HG03097 (cell line): ENCODE measurements around the gene PDE6H.

ENCODE experiments used
- ATAC-seq: cut with Tn5 transposase; IDR thresholded peaks from one replicate; pipeline ENCODE4 v1.9.1; 2021; ENCODE audit not compliant: unreplicated experiment, low FRiP score

PDE6H gene

DNA sequence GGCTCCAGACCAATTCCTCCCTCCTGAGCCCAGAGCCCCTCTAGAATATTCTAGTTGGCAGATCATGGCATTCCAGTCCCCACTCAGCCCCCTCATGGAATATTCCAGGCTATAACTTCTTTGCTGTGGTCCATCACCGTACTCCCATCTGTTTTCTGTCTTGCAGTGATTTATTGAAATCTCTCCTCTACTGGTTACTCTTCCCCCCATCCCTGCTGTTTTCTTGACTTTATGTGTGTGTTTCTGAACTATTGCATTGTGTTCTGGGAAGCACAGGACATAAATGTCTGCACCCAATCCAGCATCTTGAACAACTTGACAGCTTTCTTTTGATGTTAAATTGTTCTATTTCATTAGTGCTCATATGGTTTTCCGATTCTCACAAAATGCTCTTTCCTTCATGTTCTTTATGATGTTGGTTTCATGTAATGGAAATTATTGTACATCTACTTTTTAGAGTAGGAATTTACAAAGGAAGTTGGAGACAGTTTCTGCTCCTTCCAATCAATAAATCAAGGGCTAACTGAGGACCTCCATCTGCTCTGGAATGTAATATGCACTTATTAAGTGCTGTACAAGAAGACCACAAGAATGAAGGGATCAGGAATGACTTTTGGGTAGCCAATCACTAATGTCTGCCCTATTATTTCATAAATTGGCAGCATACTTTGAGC lies 26.3 kb downstream of the PDE6H start:
- ATAC-seq = no peak

DNA sequence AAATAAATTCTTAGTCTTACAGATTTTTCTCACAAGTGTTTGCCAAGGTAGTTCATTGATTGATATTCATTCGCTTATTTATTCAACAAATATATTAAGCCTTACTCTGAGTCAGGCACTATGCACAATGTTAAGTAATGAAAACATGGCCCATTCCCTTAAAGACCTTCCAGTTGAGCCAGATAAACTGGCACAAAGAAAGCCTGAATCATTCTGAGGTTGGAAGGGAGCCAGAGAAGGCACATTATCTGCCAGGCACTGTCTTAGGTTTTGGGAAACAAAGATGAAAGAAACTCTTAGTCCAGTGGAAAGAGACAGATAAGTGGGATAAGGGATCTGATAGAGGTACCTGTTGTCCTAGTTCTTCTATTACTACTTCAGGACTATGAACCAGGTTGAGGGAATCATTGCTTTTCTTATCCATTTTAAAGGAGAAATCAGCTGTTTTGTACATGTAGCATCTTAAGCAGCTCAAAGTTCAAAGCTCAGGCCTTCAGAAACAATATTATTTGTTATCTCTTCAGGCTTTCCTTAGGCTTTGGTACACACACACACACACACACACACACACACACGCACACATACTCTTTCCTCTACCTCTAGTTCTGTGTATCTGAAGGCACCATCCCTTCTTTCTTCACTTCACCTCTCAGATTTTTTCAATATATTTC lies 27.0 kb downstream of the PDE6H start:
- ATAC-seq = no peak

DNA sequence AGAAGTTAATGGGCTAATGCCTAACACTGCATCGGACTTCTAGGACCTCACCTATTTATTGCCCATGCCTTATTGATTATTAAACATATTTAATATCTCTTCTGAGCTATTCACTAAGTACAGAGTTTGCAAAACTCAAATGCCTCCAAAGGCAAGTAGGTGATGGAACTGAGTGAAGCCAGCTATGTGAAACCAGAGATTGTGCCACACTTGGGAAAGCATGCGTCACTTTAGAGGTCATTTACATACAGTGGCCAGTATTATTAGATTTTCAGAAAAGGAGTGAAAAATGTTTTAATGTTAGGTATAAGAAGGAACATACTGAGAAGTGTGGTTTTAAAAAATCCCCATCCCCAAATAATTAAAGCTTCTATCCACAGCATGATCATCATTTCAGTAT lies 27.7 kb downstream of the PDE6H start:
- ATAC-seq = no peak

DNA sequence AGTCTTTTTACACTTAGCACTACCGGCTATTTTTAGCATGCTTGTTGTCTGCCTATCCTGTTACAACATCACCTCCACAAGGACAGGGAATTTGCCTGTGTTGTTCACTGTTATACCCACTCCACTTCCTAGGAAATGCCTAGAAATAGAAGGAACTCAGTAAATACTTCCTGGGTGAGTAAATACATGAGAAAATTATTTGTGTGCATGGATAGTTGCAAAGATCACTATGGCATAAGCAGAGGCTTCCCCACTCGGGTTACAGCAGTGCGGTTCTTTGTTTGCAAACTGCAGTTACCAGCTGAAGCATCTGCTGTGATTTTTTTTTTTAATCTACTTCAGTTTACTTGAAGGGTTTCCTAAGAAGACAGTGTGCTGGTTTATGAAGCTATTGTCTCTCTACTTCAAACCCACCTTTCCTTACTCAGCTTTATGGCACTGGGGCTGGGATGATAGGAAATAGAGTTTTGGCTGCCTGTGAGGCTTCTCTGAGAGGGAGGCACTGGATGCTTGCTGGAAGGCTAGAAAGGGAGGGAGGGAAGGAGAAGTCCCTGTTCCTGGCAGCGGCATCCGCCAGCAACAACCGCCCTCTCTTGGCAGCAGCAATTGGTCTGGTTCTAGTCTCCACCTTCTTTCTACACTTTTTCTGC lies 29.0 kb downstream of the PDE6H start:
- no peak for ATAC-seq

DNA sequence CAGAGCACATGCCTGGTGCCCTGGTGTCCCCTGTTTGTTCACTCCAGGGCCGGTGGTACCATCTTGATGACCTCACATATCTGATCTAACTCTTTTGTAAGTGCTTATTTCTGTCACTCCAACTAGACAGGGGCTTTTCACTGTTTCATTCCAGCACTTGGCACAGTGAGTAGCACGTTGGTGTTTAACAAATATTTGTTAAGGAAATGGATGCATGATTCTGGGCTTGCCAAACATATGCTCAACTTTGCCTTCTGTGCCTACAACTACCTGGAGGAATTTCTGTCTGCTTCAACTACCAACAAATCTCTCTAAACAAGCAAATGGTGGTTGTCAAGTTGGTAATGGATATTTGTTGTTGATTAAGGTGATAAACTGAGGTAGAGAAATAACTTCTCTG lies 31.6 kb downstream of the PDE6H start:
- no peak for ATAC-seq

DNA sequence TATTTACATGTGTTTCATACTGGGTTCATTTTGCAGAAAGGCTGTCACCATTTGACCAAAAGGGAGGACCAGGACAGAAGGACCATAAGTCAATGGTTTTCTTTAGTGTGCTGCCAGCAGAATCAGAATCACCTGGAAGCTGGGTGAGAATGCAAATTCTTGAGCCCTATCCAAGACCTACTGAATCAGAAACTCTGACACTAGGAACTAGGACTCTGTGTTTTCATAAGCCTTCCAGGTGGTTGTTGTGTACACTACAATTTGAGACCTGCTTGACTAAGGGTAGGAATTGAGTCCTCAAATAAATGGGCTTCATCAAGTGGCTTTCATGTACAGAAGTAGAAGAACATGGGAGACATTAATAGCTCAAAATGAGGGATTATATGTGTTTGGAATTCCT lies 32.2 kb downstream of the PDE6H start:
- no peak for ATAC-seq

DNA sequence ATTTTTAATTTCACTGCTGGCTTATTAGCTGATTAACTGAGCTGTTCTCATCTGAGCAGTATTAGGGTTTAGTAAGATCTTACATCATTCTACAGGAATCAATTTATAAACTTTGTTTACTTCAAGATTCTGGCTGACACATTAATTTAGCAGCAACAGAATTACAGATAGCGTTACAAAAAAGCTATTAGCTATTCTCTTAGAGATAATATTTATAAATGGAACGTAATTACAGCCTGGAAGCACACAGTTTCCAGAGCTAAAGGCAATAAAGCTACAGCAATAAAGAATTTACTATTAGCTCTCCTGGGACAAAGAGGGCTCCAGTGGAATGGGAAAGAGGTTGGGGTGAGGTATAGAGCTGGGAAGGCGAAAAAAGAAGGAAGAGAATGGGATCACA lies 34.7 kb downstream of the PDE6H start:
- no peak for ATAC-seq

DNA sequence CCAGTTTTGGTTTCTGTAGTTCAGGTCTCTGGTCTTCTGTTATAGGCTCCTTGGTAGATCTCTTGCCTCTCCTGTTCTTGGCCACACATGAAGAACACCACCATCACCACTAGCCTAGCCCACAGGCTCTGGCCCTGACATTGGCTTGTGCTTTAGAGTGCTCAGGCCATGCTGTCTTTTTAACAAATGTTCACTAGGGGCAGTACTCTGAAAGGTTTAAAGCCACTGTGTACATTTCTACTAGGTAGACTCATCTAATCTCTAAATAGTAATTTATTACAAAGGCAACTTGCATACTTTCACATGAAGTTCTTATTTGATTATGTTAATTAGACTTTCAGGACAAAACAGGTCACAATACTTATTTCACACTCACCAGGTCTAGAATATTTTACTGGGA lies 38.3 kb downstream of the PDE6H start:
- ATAC-seq = no peak

DNA sequence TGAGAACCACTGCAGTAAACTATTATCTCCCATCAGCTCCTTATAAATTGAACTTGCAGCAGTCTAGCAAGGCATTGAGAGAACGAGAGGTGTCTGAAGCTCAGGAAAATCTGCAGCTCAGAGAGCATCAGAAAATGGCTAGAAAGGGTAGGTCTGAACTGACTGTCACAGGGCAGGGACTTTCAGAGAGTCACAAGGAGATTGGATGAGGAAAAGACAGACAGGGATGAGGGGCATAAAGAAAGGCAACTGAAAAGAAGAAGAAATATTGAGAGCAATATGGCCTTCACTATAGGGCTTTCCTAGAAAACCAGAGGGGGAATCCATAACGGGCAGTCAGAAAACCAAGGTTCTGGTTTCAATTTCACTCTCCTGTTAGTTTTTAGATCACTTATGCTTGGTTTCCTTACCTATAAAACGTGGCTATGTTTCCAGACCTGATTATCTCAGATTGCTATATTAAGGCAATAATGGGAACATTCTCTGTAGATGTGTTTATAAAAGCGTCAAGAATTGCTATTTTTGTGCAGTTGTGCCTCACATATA lies 40.9 kb downstream of the PDE6H start:
- ATAC-seq = no peak

DNA sequence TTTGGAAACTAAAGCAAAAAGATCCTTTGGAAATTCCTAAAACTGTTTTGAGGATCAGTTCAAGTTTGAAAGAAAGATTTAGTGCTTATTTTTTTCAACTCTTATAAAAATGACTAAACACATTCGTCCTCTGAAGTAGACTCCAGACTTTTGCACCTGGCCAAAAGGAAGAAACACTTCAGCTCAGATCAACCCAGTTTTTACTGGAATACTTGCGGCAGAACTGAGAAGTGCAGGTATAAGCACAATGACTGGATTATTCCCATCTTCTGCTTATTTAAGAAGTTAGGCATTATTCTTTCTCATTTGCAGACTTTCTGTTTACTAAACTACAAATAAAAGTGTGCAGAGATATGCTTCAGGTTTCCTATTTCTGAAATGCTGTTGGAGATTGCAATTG lies 41.9 kb downstream of the PDE6H start:
- no peak for ATAC-seq

DNA sequence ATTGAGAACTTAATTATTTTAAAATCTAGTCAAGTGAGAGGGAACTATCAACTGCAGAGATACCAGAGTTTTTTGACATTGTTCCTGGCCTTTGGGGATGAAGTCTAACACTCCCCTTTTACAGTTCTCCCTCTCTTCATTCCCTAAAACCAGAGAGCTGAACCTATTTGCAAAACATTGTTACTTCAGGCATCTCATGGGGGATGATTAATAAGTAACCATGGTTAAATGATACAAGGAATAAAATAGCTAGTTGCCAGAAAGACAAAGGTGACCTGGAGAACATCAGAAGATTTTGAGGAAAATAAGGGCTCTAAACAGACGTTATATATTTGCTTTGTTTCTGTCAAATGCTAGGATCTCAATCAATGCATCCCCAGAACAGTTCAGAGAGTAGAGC lies 42.3 kb downstream of the PDE6H start:
- ATAC-seq = no peak

DNA sequence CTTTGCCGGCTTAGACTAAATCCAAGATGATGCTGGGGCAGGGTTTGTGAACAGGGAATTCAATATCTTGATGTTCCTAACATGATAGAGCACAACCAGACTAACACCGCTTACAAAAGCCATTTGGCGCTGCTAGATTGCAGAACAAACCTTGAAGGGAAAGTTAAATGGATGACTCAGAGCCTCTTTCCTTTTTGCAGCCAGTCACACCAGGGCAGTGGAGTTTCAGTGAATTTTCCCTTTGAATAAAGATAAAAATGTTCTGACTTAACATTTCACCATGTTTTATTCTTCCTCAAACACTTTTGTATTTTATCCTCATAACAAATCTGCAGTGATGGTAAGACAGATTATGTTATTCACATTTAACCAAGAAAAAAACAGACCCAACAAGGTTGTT lies 47.3 kb downstream of the PDE6H start:
- ATAC-seq = no peak
